Omental fat pad (tissue), 4 donors: ENCODE results near the gene AK9. TPM values are rescaled to one million over a fixed set of nuclear protein-coding genes. Genes with fewer than 3 reads are reported as not detected.

Source experiments
- ATAC-seq: fragments of 150-250 bp; one replicate; pipeline ENCODE4 v1.9.1; 2016; ENCODE audit warnings: mild to moderate bottlenecking, moderate library complexity; ENCODE audit not compliant: low FRiP score
- DNase-seq: peaks from one replicate; pipeline ENCODE4 v3.0.0-alpha.2; 2019; ENCODE audit warnings: low spot score
- total RNA-seq, 4 donors: library from RNA; depleted of rRNA; stranded (reverse); fragments of >200 nt; gene quantifications; one replicate each; pipeline ENCODE4 v1.1.0, GENCODE V29; 2016
- TF ChIP-seq, protein P1 (sequence below), 3 donors: fragments of 450-650 bp; IDR thresholded peaks; one replicate each; pipeline ENCODE4 v1.5.1; 2016 to 2017; ENCODE audit warnings: antibody characterized with exemption in 3 of 3, mild to moderate bottlenecking in 3 of 3, moderate library complexity in 2 of 3

AK9 gene
- total RNA-seq, 4 donors from 2014 or later, result 5.4 to 14.8 (median 8.2) TPM

DNA sequence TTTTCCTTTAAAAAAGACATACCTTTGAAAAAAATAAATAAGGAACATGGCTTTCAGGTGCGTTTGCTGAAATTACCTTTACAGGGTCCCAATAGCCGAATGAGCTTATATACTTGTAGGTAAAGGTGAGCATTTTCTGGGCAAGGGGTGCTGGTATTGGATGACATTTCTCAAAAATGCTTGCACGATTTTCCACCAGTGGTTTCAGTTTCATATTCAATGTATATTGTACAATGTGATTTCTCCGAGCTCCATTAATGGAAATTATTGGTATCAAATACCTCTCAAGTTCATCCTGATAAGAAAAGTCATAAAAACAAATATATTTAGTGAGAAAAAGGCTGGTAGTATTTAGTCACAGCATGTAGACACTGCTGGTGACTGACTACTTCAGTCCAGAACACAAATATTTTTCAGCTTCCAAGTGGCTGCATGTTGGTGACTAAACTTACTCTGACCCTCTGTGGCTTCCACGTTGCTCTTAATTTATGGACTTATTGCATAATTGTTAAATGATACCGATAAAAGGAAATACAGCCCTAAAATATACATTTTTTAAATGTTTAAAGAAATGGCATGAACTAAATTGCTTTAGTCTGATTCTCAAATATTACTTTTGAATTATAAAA is 175.1 kb downstream of the AK9 start:
- DNase-seq (no peak), ATAC-seq (no peak)
- TF ChIP-seq, protein P1, sequence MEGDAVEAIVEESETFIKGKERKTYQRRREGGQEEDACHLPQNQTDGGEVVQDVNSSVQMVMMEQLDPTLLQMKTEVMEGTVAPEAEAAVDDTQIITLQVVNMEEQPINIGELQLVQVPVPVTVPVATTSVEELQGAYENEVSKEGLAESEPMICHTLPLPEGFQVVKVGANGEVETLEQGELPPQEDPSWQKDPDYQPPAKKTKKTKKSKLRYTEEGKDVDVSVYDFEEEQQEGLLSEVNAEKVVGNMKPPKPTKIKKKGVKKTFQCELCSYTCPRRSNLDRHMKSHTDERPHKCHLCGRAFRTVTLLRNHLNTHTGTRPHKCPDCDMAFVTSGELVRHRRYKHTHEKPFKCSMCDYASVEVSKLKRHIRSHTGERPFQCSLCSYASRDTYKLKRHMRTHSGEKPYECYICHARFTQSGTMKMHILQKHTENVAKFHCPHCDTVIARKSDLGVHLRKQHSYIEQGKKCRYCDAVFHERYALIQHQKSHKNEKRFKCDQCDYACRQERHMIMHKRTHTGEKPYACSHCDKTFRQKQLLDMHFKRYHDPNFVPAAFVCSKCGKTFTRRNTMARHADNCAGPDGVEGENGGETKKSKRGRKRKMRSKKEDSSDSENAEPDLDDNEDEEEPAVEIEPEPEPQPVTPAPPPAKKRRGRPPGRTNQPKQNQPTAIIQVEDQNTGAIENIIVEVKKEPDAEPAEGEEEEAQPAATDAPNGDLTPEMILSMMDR (IDR thresholded peaks at IDR 0.05), result no peak

DNA sequence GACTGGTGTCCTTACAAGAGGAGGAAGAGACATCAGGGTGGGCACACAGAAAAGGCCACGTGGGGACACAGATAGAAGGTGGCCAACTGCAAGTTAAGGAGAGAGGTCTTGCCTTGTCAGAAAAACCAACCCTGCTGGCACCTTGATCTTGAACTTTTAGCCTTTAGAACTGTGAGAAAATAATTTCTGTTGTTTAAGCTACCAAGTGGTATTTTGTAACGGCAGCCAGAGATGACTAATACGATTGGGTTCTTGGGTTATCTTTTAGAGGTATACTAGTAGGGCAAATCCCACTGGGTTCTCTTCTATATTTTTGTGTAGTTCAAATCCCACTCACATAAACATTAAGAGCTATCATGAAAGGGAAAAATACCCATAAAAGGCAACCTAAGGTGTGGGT is 176.1 kb downstream of the AK9 start:
- TF ChIP-seq, protein P1 (IDR thresholded peaks at IDR 0.05), result no peak
- no peak for ATAC-seq
- no peak for DNase-seq

DNA sequence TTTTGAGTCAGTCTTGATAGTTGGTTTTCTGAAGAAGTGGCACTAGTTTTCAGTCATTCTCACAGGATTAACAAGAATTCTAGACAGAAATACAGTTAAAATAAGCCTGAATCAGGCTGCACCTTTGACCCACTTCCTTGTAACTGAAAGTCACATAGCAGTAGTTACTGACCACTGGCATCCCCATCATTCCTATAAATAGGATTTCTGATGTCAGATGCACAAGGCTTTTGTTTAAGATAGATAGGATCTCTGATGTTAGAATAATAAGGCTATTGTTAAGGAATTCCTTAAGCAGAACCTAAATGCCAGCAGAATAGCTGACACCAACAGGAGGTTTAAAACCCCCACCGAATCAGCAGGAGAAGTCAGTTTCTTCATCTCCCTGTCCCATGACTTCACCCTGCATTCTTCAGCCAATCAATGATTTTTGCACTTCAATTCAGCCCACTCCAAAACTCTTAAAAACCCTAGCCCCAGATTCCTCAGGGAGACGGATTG is 177.4 kb downstream of the AK9 start:
- DNase-seq (no peak), ATAC-seq (no peak)
- TF ChIP-seq, protein P1 (IDR thresholded peaks at IDR 0.05), result no peak

DNA sequence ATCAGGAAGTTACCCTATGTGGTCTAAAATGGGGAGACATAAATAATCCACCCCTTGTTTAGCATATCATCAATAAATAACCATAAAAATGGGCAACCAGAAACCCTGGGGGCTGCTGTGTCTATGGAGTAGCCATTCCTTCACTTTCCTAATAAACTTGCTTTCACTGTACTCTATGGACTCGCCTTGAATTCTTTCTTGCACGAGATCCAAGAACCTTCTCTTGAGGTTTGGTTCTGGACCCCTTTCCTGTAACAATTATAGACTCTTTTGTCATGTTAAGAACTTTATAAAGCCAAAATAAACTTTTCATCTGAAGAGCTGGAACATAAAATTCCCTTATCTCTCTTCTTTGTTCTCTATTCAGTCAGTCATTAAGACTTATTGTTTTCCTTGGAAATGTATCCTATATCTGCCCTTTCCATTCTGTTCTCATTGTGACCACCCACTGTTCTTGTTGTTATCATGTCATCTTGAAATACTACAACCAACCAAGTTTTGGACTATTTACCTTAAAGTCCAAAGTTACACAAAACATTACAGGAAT is 178.7 kb downstream of the AK9 start:
- ATAC-seq, result no peak
- TF ChIP-seq, protein P1 (IDR thresholded peaks at IDR 0.05), result no peak
- DNase-seq, result no peak

DNA sequence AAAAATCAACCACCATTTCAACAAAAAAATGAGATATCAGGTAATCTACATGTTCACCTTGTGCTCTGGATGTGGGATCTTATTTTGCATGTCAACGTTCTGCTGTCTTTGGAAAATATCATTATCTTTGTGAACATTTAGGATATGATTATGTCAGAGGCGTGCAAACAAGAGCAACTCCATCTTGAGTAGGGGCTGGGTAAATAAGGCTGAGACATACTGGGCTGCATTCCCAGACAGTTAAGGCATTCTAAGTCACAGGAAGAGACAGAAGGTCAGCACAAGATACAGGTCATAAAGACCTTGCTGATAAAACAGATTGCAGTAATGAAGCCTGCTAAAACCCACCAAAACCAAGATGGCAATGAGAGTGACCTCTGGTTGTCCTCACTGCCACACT is 179.2 kb downstream of the AK9 start:
- ATAC-seq, result no peak
- TF ChIP-seq, protein P1 (IDR thresholded peaks at IDR 0.05), result no peak

DNA sequence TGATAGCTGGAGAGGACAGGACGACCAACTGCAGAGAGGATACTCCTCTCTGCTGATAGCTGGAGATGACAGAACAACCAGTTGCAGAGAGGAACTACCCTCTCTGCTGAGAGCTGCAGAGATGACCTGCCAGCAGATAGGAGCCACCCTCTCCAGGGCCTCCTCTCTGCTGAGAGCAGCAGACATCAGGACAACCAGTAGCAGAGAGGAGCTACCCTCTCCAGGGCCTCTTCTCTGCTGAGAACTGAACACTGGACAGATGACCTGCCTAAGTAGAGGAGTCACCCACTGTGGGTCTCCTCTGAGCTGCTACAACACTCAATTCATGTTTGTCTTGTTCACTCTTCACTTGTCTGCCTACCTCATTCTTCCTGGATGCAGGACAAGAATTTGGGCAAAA is 180.6 kb downstream of the AK9 start:
- ATAC-seq (no peak), DNase-seq (no peak)
- TF ChIP-seq, protein P1 (IDR thresholded peaks at IDR 0.05), result no peak

More for the DNA sequence above, 179.2 kb downstream of the AK9 start:
- DNase-seq, result no peak
